GM12874 (cell line): Measurements from ENCODE around the gene TRIM42.

Source experiments
- TF ChIP-seq, protein P1 (sequence below): IDR thresholded peaks from 2 replicates; pipeline ENCODE4 v1.5.1; 2011; ENCODE audit warnings: low read depth, mild to moderate bottlenecking, control low read depth, low read length, moderate library complexity; ENCODE audit not compliant: insufficient read depth

TRIM42 gene

DNA sequence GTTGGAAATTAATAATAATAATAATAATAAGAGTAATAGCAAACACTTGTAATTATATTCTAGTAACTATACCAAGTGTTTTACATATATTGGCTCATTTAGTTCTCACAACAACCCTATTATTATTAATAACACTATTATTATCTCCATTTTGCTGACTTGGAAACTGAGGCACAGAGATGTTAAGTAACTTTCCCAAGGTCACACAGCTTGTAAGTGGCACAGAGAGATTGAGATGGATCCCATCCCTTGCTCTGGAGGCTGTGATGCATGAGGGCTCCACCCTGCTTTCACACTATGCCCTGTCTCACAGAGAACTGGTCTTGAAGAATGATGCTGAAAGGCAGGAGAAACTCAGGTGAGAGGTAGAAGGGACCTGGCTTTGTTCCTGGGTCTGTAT lies 31.9 kb downstream of the TRIM42 start:
- TF ChIP-seq, protein P1, sequence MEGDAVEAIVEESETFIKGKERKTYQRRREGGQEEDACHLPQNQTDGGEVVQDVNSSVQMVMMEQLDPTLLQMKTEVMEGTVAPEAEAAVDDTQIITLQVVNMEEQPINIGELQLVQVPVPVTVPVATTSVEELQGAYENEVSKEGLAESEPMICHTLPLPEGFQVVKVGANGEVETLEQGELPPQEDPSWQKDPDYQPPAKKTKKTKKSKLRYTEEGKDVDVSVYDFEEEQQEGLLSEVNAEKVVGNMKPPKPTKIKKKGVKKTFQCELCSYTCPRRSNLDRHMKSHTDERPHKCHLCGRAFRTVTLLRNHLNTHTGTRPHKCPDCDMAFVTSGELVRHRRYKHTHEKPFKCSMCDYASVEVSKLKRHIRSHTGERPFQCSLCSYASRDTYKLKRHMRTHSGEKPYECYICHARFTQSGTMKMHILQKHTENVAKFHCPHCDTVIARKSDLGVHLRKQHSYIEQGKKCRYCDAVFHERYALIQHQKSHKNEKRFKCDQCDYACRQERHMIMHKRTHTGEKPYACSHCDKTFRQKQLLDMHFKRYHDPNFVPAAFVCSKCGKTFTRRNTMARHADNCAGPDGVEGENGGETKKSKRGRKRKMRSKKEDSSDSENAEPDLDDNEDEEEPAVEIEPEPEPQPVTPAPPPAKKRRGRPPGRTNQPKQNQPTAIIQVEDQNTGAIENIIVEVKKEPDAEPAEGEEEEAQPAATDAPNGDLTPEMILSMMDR = no peak

DNA sequence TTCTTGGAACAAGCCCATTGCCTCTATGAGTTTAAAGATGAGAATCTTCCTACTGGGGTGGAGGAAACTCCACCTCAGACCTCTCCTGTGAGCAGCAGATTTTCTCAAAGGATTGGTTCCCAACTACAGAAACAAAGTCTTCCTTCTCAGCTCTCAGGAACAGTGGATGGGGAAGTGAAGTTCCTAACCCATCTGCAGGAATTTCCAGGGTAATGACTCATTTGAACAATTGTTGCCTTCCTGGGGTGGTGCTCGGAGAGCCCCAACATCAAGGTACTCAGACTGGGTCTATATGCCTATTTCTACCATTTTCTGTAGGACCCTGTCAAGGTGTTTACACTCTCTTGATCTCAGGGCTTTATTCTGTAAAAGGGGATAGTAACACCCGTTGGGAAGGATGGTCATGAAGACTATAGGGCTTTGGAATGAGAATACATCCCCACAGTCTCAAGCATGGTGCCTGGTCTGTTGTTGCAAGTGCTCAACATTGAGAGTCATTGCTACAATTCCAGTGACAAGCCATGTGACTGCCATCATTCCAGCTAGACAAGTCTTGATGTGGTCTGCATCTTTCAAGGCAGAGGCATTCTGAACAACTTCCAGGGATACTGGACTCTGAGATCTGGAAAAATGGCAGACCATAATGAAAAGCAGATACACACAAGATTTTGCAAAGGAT lies 33.0 kb downstream of the TRIM42 start:
- TF ChIP-seq, protein P1 = no peak

DNA sequence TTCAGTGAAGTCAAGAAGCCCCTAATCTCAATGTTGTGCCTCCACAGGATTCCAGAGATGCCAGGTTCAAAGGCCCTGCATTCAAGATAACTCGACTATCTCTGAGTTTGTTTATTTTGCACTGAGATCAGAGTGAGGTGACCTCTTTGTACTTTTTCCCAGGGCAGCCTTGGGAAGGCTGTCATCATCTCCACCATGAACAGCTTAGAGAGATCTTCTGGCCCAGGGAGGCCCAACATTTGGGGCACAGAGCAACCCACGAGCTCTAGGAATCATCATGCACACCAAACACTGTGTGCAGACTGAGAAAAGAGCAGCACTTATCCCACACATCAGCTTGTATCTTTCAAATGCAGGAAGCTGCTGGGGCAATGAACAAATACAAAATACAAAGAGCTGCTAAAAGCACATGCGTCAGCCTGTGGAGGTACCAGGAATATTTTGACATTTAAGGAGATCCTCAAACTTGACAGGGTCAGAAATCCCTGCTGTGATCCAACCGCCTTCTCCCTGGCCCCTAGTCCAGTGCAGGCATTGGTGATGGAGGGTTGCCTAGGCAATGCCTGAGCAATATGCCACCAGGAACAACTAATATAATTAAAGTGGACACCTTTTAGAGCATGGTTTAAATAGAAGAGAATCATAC lies 33.6 kb downstream of the TRIM42 start:
- TF ChIP-seq, protein P1 = no peak

DNA sequence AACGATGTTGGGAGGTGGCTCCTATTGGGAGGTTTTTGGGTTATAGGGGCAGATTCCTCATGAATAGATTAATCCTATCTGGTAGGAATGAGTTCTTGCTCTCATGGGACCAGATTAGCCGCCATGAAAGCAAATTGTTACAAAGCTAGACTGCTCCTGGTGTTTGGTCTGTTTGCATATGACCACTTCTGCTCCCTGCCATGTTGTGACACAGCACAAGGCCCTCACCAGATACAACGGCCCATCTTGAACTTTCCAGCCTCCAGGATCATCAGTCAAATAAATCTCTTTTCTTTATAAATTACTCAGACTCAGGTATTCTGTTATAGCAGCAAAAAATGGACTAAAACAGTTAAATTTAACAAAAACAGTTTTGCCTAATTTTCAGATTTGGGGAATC lies 34.4 kb downstream of the TRIM42 start:
- TF ChIP-seq, protein P1 = no peak

DNA sequence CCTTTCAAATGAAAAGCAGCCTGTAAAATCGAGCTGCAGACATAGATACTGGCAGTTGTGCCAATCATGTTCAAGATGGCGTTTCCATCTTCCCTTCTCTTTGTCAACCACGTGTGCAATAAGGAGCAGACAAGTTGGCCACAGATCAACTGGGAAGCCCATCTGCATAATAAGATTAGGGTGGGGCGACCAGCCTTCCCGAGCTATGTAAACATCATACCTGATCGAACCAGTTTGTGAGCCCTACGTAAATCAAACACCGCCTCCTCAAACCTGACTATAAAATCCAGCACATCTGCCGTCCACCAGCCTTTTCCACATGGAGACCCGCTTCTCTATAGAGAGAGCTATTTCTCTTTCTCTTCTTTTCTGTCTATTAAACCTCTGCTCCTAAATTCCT lies 37.2 kb downstream of the TRIM42 start:
- TF ChIP-seq, protein P1 = no peak

DNA sequence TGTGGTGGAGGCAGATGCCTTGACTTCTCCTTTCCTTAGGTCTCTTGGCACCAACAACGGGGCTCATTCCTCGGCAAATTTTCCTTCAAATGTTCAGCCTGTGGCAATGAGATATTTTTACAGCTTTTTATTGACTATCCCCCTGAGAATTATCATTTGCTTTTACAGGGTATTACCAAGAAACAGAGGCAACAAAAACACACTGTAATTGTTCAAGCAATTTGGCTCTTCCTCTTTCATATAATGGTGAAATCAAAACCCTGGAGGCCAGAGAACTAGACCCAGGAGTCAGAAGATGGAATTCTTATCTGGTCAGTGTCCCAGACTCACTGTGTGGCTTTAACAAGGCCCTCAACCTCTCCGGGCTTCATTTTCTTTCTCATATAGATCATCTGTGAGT lies 40.1 kb downstream of the TRIM42 start:
- TF ChIP-seq, protein P1 = no peak

DNA sequence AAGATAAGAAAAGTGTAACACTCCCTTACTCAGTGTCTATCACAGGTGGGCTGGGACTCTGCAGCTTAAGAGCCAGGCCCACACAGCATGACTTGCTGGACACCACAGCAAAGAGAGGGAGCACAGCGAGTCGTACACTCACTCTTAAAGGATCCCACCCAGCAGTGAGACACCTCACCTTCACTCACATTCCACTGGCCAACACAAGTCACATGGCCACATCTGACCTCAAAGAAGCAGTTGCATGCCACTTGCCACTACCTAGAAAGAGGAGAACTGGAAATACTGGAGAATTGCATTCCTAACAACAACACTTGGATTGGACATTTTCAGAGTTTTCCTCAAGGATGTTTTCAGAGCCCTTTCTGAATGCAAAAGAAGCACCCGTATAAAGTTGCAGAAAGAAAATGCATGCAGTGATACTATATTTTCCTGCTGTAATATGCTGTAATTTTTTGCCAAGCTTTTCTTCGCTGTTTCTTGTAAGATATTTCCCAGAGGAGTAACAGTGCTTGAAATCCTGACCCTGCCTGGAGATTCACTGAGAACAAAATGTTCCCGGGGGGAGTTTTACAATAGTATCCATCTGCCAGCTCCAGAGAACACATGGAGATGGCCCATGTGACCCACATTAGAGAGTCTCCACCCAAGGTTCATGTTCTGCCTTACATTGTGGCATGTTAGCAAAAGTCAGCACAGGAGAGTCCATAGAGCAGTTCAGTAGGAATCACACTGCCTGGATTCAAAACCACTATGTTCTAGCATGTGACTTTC lies 42.2 kb downstream of the TRIM42 start:
- TF ChIP-seq, protein P1 = no peak
